ENCODE data around the gene TAF4. TPM values are rescaled to one million over a fixed set of nuclear protein-coding genes. Genes with fewer than 3 reads are reported as not detected.

TAF4 gene
- total RNA-seq, 1 experiment from 2014 or later, result 21.0 TPM

DNA sequence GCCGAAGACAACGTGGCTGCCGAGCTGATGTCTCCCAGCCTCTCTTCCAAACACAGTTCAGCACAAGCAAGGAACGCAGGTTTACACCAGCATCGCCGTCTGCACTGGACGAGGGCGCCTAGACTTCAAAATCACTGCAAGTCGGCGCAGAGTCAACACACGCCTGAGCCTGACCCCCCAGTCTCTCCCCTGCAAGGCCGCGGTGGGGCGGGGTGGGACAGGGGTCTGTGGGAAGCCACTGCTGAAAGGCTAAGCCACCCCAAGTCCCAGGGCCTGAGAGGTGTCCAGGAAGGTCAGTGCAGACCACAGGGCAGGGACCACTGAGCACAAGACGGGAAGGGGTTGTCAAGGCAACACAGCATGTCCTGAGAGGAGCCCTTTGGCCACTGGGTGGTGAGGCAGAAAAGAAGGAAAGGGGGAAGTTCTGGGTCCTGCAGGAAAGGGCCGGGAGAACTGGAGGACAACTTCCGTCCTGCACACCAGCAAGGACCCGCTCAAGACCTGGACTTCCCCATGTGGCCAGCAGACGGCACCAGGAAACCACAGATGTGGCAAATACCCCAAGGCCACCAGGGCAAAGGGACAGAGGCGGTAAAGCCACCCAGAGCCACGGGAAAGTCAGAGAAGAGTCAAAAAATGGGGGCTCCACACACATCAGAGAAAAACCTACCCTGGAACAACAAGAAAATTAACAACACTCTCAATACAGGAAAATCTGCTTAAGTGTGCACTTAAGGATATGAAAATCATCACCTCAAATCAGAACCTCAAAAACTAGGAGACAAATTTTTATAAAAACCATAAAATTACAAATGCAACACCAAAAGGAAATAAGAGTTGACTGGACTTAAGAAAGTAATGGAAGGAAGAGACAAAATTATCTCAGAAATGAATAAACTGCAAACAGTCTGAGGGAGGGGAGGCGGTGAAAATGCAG is 84.8 kb downstream of the TAF4 start:
- TF ChIP-seq TCF7L2 (IDR thresholded peaks at IDR 0.05; ENCODE audit: low read depth, low read length) (no peak), CTCF (IDR thresholded peaks at IDR 0.05) (peak; percentile 86)
- peak; percentile 89 for ATAC-seq
- in situ Hi-C loops (cut with HindIII; ENCODE audit: low pct_unique_long_range_greater_than_20kb, low sequenced_read_pairs) (no loop called here), intact Hi-C loops (cut with micrococcal nuclease; ENCODE audit: unreplicated experiment) (no loop called here)
- no peaks in the 10 kb centered on the region for H3K36me3 ChIP-seq (ENCODE audit: control insufficient read depth, insufficient read depth, low read length)
- ChIA-PET CTCF (no interaction called here), POLR2A (no interaction called here)
- H3K4me3 ChIP-seq (ENCODE audit: low read depth in 2 of 2, low read length in 2 of 2), result no peak overlapping the region
- DNase-seq (ENCODE audit: low read depth, low spot score), result peak; percentile 20
- no peaks in the 10 kb centered on the region for H3K27me3 ChIP-seq (ENCODE audit: control insufficient read depth, insufficient read depth, low read length)
- BruUV-seq (replicated peaks), result TSS peak; percentile 68
- H3K9me3 ChIP-seq (ENCODE audit: control insufficient read depth, insufficient read depth, low read depth, low read length), result no peaks in the 10 kb centered on the region
- no peak overlapping the region for H3K27ac ChIP-seq (ENCODE audit: low read length)
- H3K4me1 ChIP-seq (ENCODE audit: control insufficient read depth, insufficient read depth, low read length), result no peaks in the 10 kb centered on the region; the same call in 1 of the 2 replicates

DNA sequence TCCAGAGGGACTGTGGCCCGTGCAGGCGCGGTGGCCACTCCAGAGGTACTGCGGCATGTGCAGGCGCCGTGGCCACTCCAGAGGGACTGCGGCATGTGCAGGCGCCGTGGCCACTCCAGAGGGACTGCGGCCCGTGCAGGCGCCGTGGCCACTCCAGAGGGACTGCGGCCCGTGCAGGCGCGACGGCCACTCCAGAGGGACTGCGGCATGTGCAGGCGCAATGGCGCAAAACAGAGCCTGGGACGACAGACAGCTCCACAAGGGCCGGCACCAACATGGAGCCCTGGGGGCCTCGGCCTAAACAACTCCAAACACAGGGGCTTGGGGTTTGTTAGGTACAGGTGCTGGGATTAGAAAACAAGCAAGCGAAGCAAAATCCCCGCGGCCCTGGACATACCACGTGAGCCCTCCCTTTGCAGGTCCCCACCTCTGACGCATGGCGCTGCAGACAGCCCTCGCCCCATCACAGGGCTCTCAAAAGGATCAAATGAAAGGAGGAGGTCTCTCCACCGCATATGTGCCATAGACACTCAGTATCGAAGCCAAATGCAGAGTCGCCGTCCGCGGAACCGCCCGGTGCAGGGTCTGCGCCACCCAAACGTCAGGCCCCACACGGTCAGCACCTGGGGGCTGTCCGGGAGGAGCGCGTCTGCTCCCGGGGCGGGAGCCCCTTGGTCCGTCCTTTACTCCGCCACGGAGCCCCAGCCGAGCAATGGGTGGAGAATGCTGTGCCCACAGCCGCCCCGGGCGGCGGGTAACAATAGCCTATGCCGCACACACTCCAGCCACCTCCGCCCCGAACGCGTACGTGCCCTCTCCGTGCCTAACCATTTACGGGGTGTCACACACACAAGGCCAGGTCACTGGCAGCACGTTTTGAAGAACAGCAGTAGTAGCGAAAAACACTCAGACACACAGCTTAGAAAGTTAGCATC is 85.7 kb downstream of the TAF4 start:
- ATAC-seq (no peak), DNase-seq (ENCODE audit: low read depth, low spot score) (no peak)
- POLR2A ChIA-PET, result no interaction called here
- no peak for TF ChIP-seq SIN3A (IDR thresholded peaks at IDR 0.05; ENCODE audit: borderline replicate concordance, insufficient read depth, low read depth, low read length)
- no peak for TF ChIP-seq TCF7L2 (IDR thresholded peaks at IDR 0.05; ENCODE audit: low read depth, low read length)
- TF ChIP-seq POLR2AphosphoS5 (IDR thresholded peaks at IDR 0.05; ENCODE audit: low read depth, low read length), result no peak
- CTCF ChIA-PET, result no interaction called here
- in situ Hi-C loops (cut with HindIII; ENCODE audit: low pct_unique_long_range_greater_than_20kb, low sequenced_read_pairs) (no loop called here), intact Hi-C loops (cut with micrococcal nuclease; ENCODE audit: unreplicated experiment) (no loop called here)
- H3K4me3 ChIP-seq (ENCODE audit: low read depth in 2 of 2, low read length in 2 of 2), result no peak overlapping the region
- H3K27ac ChIP-seq (ENCODE audit: low read length), result no peak overlapping the region
- H3K9me3 ChIP-seq (ENCODE audit: control insufficient read depth, insufficient read depth, low read depth, low read length), result no peaks in the 10 kb centered on the region
- no peaks in the 10 kb centered on the region for H3K36me3 ChIP-seq (ENCODE audit: control insufficient read depth, insufficient read depth, low read length)
- H3K27me3 ChIP-seq (ENCODE audit: control insufficient read depth, insufficient read depth, low read length), result no peaks in the 10 kb centered on the region
- no peaks in the 10 kb centered on the region; the same call in 1 of the 2 replicates for H3K4me1 ChIP-seq (ENCODE audit: control insufficient read depth, insufficient read depth, low read length)
- BruUV-seq (replicated peaks), result no TSS peak

DNA sequence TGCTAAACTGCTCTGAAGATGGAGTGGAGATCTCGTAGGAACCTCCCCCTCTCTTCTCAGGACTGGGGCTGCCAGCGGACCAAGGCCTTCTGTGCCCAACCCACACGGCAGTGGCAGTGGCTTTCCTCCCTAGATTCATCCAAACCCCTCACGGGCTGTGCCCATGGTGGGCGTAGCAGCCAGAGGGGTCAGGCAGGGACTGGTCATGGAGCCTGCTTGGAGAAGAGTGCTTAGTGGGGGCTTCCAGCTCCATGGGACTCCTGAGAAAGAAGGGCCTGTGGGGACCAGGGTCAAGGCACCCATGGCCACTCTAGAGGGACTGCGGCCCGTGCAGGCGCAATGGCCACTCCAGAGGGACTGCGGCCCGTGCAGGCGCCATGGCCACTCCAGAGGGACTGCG is 86.6 kb downstream of the TAF4 start:
- intact Hi-C loops (cut with micrococcal nuclease; ENCODE audit: unreplicated experiment) (no loop called here), in situ Hi-C loops (cut with HindIII; ENCODE audit: low pct_unique_long_range_greater_than_20kb, low sequenced_read_pairs) (no loop called here)
- POLR2A ChIA-PET, result no interaction called here
- no peak overlapping the region for H3K4me3 ChIP-seq (ENCODE audit: low read depth in 2 of 2, low read length in 2 of 2)
- no peaks in the 10 kb centered on the region; the same call in 1 of the 2 replicates for H3K4me1 ChIP-seq (ENCODE audit: control insufficient read depth, insufficient read depth, low read length)
- DNase-seq (ENCODE audit: low read depth, low spot score) (no peak), ATAC-seq (no peak)
- no peaks in the 10 kb centered on the region for H3K36me3 ChIP-seq (ENCODE audit: control insufficient read depth, insufficient read depth, low read length)
- BruUV-seq (replicated peaks), result no TSS peak
- CTCF ChIA-PET, result no interaction called here
- H3K9me3 ChIP-seq (ENCODE audit: control insufficient read depth, insufficient read depth, low read depth, low read length), result no peaks in the 10 kb centered on the region
- no peak overlapping the region for H3K27ac ChIP-seq (ENCODE audit: low read length)
- TF ChIP-seq POLR2AphosphoS5 (IDR thresholded peaks at IDR 0.05; ENCODE audit: low read depth, low read length), result no peak
- no peak for TF ChIP-seq REST (IDR thresholded peaks at IDR 0.05; ENCODE audit: insufficient read depth in 1 of 2, low read depth in 2 of 2, low read length in 1 of 2)
- no peak for TF ChIP-seq CTCF (IDR thresholded peaks at IDR 0.05)
- no peak for TF ChIP-seq TCF7L2 (IDR thresholded peaks at IDR 0.05; ENCODE audit: low read depth, low read length)
- TF ChIP-seq SIN3A (IDR thresholded peaks at IDR 0.05; ENCODE audit: borderline replicate concordance, insufficient read depth, low read depth, low read length), result no peak
- H3K27me3 ChIP-seq (ENCODE audit: control insufficient read depth, insufficient read depth, low read length), result no peaks in the 10 kb centered on the region

Measured in Panc1 (cell line).